ENCODE measurements around the gene RNF225.

The RNF225 gene

GRCh38 chr19:58350871-58351557, 44.4 kb upstream of the RNF225 start (continued):
- TF ChIP-seq ISL1 (CRISPR knock-in tag; IDR thresholded peaks at IDR 0.05) (no peak), PATZ1 (CRISPR knock-in tag; IDR thresholded peaks at IDR 0.05; ENCODE audit: borderline replicate concordance) (no peak)

- TF ChIP-seq TCF4 (CRISPR knock-in tag; IDR thresholded peaks at IDR 0.05; ENCODE audit: borderline replicate concordance) (no peak), ARNTL (CRISPR knock-in tag; IDR thresholded peaks at IDR 0.05; ENCODE audit: borderline replicate concordance, low read depth) (no peak), ZNF70 (CRISPR knock-in tag; IDR thresholded peaks at IDR 0.05) (no peak), TOX (CRISPR knock-in tag; IDR thresholded peaks at IDR 0.05; ENCODE audit: borderline replicate concordance) (no peak), ZC3H10 (CRISPR knock-in tag; IDR thresholded peaks at IDR 0.05) (no peak), ISL1 (CRISPR knock-in tag; IDR thresholded peaks at IDR 0.05) (no peak), SNAI2 (CRISPR knock-in tag; IDR thresholded peaks at IDR 0.05) (no peak), ZNF565 (CRISPR knock-in tag; conservative IDR thresholded peaks at IDR 0.05; ENCODE audit: low read depth) (no peak)
- ATAC-seq: no peak
Measured at GRCh38 chr19:58351558-58351878, 43.9 kb upstream of the RNF225 start.

- no peak for ATAC-seq
- TF ChIP-seq SNAI2 (CRISPR knock-in tag; IDR thresholded peaks at IDR 0.05) (no peak), ZNF8 (CRISPR knock-in tag; IDR thresholded peaks at IDR 0.05) (no peak), OSR1 (CRISPR knock-in tag; IDR thresholded peaks at IDR 0.05) (no peak), TSHZ2 (CRISPR knock-in tag; IDR thresholded peaks at IDR 0.05) (no peak), GLIS3 (CRISPR knock-in tag; IDR thresholded peaks at IDR 0.05) (no peak), ZNF70 (CRISPR knock-in tag; IDR thresholded peaks at IDR 0.05) (no peak), ZNF565 (CRISPR knock-in tag; conservative IDR thresholded peaks at IDR 0.05; ENCODE audit: low read depth) (no peak), POU6F1 (CRISPR knock-in tag; IDR thresholded peaks at IDR 0.05; ENCODE audit: borderline replicate concordance, low read depth) (no peak), PATZ1 (CRISPR knock-in tag; IDR thresholded peaks at IDR 0.05; ENCODE audit: borderline replicate concordance) (no peak)
Measured at GRCh38 chr19:58351990-58352755, 43.3 kb upstream of the RNF225 start.

- ATAC-seq: no peak
Measured at GRCh38 chr19:58352760-58353671, 42.4 kb upstream of the RNF225 start, which contains the start of gene A1BG. Gene A1BG (minus strand): TSS chr19:58353492. CDS start chr19:58353437, 55 bp downstream.

More at GRCh38 chr19:58352760-58353671, 42.4 kb upstream of the RNF225 start, which contains the start of gene A1BG:
- no peak for TF ChIP-seq PATZ1 (CRISPR knock-in tag; IDR thresholded peaks at IDR 0.05; ENCODE audit: borderline replicate concordance)
- no peak for TF ChIP-seq GLIS3 (CRISPR knock-in tag; IDR thresholded peaks at IDR 0.05)
- no peak for TF ChIP-seq BACH2 (CRISPR knock-in tag; IDR thresholded peaks at IDR 0.05; ENCODE audit: borderline replicate concordance)
- TF ChIP-seq ESRRG (CRISPR knock-in tag; IDR thresholded peaks at IDR 0.05): no peak
- no peak for TF ChIP-seq TSHZ2 (CRISPR knock-in tag; IDR thresholded peaks at IDR 0.05)
- TF ChIP-seq ZFP30 (CRISPR knock-in tag; IDR thresholded peaks at IDR 0.05): no peak
- no peak for TF ChIP-seq ARNTL (CRISPR knock-in tag; IDR thresholded peaks at IDR 0.05; ENCODE audit: borderline replicate concordance, low read depth)
- TF ChIP-seq ZNF70 (CRISPR knock-in tag; IDR thresholded peaks at IDR 0.05): no peak
- TF ChIP-seq ZC3H10 (CRISPR knock-in tag; IDR thresholded peaks at IDR 0.05): no peak
- TF ChIP-seq RARB (CRISPR knock-in tag; IDR thresholded peaks at IDR 0.05): no peak
